GM19193 (cell line): ENCODE measurements around the gene RNF169.
A peak's percentile ranks its signal among the peaks of the same experiment; 100 is the strongest.

Experiments used
- POLR2A ChIP-seq: IDR thresholded peaks from 4 replicates; pipeline ENCODE4 v1.6.1; 2011; ENCODE audit not compliant: insufficient read depth, insufficient read length; ENCODE audit errors: extremely low read depth

The RNF169 gene, protein sequence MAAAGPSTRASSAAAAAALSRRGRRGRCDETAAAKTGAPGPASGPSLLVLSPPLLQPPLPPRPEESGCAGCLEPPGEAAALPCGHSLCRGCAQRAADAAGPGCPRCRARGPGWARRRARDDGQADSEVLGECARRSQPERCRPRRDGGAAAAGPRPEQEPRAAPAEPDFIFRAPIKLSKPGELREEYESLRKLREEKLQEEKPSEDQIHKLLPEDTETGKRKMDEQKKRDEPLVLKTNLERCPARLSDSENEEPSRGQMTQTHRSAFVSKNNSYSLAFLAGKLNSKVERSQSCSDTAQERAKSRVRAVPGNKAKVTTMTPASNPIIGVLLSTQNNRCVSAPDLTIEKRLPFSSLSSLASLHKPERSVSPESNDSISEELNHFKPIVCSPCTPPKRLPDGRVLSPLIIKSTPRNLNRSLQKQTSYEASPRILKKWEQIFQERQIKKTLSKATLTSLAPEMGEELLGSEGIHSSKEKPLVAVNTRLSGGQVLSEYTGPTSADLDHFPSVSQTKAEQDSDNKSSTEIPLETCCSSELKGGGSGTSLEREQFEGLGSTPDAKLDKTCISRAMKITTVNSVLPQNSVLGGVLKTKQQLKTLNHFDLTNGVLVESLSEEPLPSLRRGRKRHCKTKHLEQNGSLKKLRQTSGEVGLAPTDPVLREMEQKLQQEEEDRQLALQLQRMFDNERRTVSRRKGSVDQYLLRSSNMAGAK

GRCh38 chr11:74748211-74749126 lies at the start of gene RNF169:
Gene RNF169 (plus strand): TSS chr11:74748849. CDS start chr11:74748881, 32 bp downstream.
- peak; percentile 88 for TF ChIP-seq POLR2A

GRCh38 chr11:74699615-74700396 lies 48.8 kb upstream of the RNF169 start:
- TF ChIP-seq POLR2A, result no peak

DNA sequence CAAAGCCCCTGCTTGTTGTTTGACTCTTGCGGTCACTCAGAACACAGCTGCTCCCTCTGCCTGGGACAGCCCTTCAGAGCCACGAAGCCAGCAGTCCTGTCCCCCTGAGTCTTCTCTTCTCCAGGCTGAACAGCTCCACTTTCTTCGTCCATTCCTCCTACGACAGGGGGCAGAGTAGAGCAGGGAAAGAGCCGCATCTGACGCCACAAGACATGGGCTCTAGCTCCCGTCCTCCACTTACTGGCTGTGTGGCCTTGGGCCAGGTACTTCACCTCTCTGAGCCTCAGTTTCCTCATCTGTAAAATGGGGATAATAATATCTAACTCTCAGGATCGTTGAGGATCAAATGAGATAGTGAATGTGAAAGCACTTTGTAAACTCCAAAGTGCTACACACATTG lies 47.3 kb upstream of the RNF169 start:
- no peak for TF ChIP-seq POLR2A

DNA sequence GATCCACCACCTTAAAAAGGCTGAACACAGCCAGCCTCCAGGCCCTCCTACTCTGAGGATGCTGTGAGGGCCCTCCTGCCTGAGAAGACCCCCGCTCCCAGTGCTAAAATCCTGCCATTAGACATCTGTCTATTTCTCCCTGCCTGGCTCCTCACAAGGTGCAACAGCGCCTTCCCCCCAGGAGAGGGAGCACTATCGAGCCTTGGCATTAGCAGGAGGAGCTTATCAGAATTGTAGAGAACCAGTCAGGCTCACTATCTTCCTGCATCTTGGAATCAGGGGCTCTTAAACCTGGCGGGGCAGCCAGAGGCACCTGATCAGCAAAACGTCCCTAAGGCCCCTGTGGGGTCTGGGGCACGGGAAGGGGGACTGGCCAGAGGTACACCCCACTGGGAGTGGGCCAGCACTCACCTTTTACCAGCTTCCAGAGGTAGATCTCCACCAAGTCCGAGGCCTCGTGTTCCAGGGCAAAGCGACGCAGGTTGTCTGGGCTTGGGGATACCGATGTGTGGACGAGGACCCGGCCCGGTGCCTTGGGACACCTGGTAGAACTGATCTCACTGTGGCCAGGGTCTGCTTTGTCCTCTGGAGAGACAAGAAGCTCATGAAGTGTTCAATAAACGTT lies 46.2 kb upstream of the RNF169 start:
- no peak for TF ChIP-seq POLR2A

- TF ChIP-seq POLR2A, result no peak
Measured at GRCh38 chr11:74703211-74703610, 45.4 kb upstream of the RNF169 start.

- no peak for TF ChIP-seq POLR2A
Measured at GRCh38 chr11:74707182-74707581, 41.5 kb upstream of the RNF169 start.

- no peak for TF ChIP-seq POLR2A
Measured at GRCh38 chr11:74707602-74708510, 40.8 kb upstream of the RNF169 start.

- TF ChIP-seq POLR2A, result no peak
Measured at GRCh38 chr11:74709175-74709574, 39.5 kb upstream of the RNF169 start.

DNA sequence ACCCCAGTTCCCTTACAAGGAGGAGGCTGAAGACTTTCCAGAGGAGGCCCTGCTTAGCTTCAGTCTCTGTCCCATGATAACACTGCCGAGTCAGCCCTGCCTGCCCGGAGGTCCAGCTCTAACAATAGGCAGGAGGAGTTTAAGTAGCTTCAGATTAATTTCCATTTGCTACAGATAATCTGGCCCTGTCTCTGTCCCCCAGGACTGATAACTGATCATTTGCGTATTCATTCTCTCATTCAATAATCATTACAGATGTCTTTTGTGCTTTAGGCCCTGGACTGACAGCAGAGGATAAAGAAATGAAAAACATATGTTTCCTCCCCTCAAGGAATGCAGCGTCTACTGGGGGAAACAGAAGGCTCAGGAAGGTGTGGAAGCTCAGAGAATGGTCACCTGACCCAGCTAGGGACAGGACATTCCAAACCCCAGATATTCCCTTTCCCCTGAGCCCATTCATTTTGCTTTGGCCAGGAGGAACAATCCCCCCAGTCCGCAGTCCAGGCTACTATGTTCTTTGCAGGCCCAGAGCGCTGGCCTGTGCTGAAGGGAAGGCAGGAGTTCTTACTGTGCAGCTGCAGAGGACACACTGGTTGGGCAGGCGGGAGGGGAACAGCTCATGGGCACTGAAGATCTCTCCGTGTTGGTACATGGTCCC lies 38.2 kb upstream of the RNF169 start:
- TF ChIP-seq POLR2A, result no peak

DNA sequence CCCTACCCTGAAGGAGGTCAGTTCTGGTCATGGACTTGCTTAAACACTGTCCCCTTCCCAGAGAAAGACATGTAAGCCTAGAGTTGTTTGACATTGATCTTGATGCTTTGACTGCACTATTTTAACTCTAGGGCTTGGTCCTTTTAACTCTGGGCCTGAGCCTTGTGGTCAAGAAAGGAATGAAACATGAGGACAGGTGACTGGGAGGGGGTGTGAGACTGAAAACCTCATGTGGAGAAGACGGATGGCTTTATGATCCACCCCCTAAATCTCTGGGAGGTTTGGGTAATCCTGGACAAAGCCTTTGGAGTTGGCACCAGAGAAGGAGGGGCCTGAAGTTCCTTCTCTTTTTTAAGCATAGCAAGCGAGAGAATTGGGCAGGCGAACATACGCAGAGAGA lies 35.0 kb upstream of the RNF169 start:
- no peak for TF ChIP-seq POLR2A

GRCh38 chr11:74714904-74715303 lies 33.7 kb upstream of the RNF169 start:
- no peak for TF ChIP-seq POLR2A

- no peak for TF ChIP-seq POLR2A
Measured at GRCh38 chr11:74717221-74717969, 31.3 kb upstream of the RNF169 start.
